Activated B cell treated with CpG ODN at 0.5 μM for 24 hours (primary cell): ENCODE data around the gene FARP1. TPM values are rescaled to one million over a fixed set of nuclear protein-coding genes. Genes with fewer than 3 reads are reported as not detected.

ENCODE experiments used
- ATAC-seq: fragments of 200-7000 bp; cut with Tn5 transposase; one replicate; pipeline ENCODE4 v1.10.0; 2021; ENCODE audit warnings: low read depth, mild to moderate bottlenecking, moderate library complexity
- CTCF ChIA-PET: fragments of 350-600 bp; sonication (Branson Sonifier 250); formaldehyde crosslinking; loops from one replicate; lab custom pipeline; 2021; ENCODE audit warnings: antibody characterized with exemption; lab: Charles Lee
- POLR2A ChIA-PET: fragments of 350-600 bp; sonication (Branson Sonifier 250); formaldehyde crosslinking; loops from one replicate; lab custom pipeline; 2021; ENCODE audit warnings: antibody characterized with exemption; lab: Charles Lee
- DNase-seq: peaks from one replicate; pipeline ENCODE4 v3.0.0; 2022
- H3K27ac Mint-ChIP-seq: one replicate; pipeline ENCODE4 v1.8.0; 2020; ENCODE audit warnings: mixed read lengths
- H3K27me3 Mint-ChIP-seq: one replicate; pipeline ENCODE4 v1.8.0; 2021; ENCODE audit warnings: mixed read lengths
- H3K36me3 Mint-ChIP-seq: one replicate; pipeline ENCODE4 v1.8.0; 2021; ENCODE audit warnings: low read depth, mixed read lengths
- H3K4me1 Mint-ChIP-seq: one replicate; pipeline ENCODE4 v1.8.0; 2021; ENCODE audit warnings: mixed read lengths
- H3K4me3 Mint-ChIP-seq: one replicate; pipeline ENCODE4 v1.8.0; 2020; ENCODE audit warnings: mild to moderate bottlenecking, mixed read lengths
- H3K9me3 Mint-ChIP-seq: one replicate; pipeline ENCODE4 v1.8.0; 2020; ENCODE audit warnings: mixed read lengths
- CTCF ChIP-seq: fragments of 200-600 bp; IDR thresholded peaks from one replicate; pipeline ENCODE4 v1.8.0; 2022; ENCODE audit warnings: antibody characterized with exemption, mild to moderate bottlenecking
- intact Hi-C: fragments of 100-400 bp; cut with micrococcal nuclease; formaldehyde crosslinking; loops from one replicate; pipeline ENCODE4 v1.15.1; 2024
- total RNA-seq: library from RNA; stranded (reverse); gene quantifications from 2 replicates; pipeline ENCODE4 v1.2.3, GENCODE V29; 2022

Gene FARP1
- total RNA-seq, 1 donor from 2014 or later: 2.1 TPM

GRCh38 chr13:98098516-98098915 lies 44.4 kb upstream of the FARP1 start:
- Mint-ChIP-seq H3K36me3 (no peaks in the 10 kb centered on the region), H3K9me3 (no peaks in the 10 kb centered on the region), H3K27me3 (peaks cover under 1% of the 10 kb centered on the region), H3K4me1 (no peaks in the 10 kb centered on the region), H3K4me3 (no peak overlapping the region), H3K27ac (no peak overlapping the region)
- ATAC-seq (no peak), DNase-seq (no peak)
- intact Hi-C loops: no loop called here
- ChIA-PET POLR2A (no interaction called here), CTCF (no interaction called here)
- no peak for TF ChIP-seq CTCF

- POLR2A ChIA-PET: no interaction called here
- ATAC-seq: no peak
- TF ChIP-seq CTCF: no peak
These were observed 43.3 kb upstream of the FARP1 start for GRCh38 chr13:98099627-98100026.

GRCh38 chr13:98100481-98100880 lies 42.4 kb upstream of the FARP1 start:
- CTCF ChIA-PET: no interaction called here
- H3K4me3 Mint-ChIP-seq: no peak overlapping the region
- ATAC-seq: no peak
- H3K27ac Mint-ChIP-seq: no peak overlapping the region
- no peaks in the 10 kb centered on the region for H3K36me3 Mint-ChIP-seq
- peaks cover 1% of the 10 kb centered on the region for H3K27me3 Mint-ChIP-seq
- no peaks in the 10 kb centered on the region for H3K4me1 Mint-ChIP-seq
- intact Hi-C loops: no loop called here
- TF ChIP-seq CTCF: no peak
- no peak for DNase-seq
- H3K9me3 Mint-ChIP-seq: no peaks in the 10 kb centered on the region
- POLR2A ChIA-PET: no interaction called here

More at GRCh38 chr13:98099627-98100026, 43.3 kb upstream of the FARP1 start:
- Mint-ChIP-seq H3K4me1 (no peaks in the 10 kb centered on the region), H3K36me3 (no peaks in the 10 kb centered on the region), H3K9me3 (no peaks in the 10 kb centered on the region), H3K4me3 (no peak overlapping the region), H3K27ac (no peak overlapping the region), H3K27me3 (peaks cover 1% of the 10 kb centered on the region)
- intact Hi-C loops: no loop called here
- no peak for DNase-seq
- CTCF ChIA-PET: no interaction called here

GRCh38 chr13:98103531-98103930 lies 39.4 kb upstream of the FARP1 start:
- POLR2A ChIA-PET: no interaction called here
- no peak for TF ChIP-seq CTCF
- CTCF ChIA-PET: no interaction called here
- H3K4me3 Mint-ChIP-seq: no peak overlapping the region
- intact Hi-C loops: no loop called here
- H3K9me3 Mint-ChIP-seq: no peaks in the 10 kb centered on the region
- H3K36me3 Mint-ChIP-seq: no peaks in the 10 kb centered on the region
- H3K27me3 Mint-ChIP-seq: peaks cover 1% of the 10 kb centered on the region
- DNase-seq (no peak), ATAC-seq (no peak)
- H3K27ac Mint-ChIP-seq: no peak overlapping the region
- no peaks in the 10 kb centered on the region for H3K4me1 Mint-ChIP-seq

GRCh38 chr13:98103942-98104880 lies 38.7 kb upstream of the FARP1 start:
- H3K4me1 Mint-ChIP-seq: no peaks in the 10 kb centered on the region
- POLR2A ChIA-PET: no interaction called here
- no peak overlapping the region for H3K27ac Mint-ChIP-seq
- DNase-seq: no peak
- H3K36me3 Mint-ChIP-seq: no peaks in the 10 kb centered on the region
- peaks cover 1% of the 10 kb centered on the region for H3K27me3 Mint-ChIP-seq
- CTCF ChIA-PET: no interaction called here
- intact Hi-C loops: no loop called here
- H3K9me3 Mint-ChIP-seq: no peaks in the 10 kb centered on the region
- H3K4me3 Mint-ChIP-seq: no peak overlapping the region
- no peak for TF ChIP-seq CTCF
- no peak for ATAC-seq
